GM21447 (cell line): ENCODE data around the gene HBB.

Experiments
- ATAC-seq: cut with Tn5 transposase; IDR thresholded peaks from one replicate; pipeline ENCODE4 v1.9.1; 2021; ENCODE audit not compliant: unreplicated experiment

HBB gene

DNA sequence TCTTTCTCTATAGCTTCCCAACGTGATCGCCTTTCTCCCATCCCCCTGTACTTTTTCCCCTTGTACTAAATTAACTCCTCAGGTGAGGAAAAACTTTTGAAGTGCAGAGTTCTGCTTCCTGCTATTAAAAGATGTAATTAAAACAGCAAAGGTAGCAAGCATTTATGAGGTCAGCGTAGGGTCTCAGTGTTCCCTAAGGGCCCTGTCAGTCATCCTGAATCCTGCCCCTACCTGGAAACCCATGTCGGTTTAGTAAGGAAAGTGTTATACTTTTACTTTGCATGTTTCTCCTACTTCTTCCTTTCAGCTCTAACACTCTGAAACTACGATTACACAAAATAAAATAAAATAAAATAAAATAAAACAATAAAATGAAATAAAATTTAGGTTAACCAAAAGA is 1.3 kb upstream of the HBB start:
- ATAC-seq = no peak

DNA sequence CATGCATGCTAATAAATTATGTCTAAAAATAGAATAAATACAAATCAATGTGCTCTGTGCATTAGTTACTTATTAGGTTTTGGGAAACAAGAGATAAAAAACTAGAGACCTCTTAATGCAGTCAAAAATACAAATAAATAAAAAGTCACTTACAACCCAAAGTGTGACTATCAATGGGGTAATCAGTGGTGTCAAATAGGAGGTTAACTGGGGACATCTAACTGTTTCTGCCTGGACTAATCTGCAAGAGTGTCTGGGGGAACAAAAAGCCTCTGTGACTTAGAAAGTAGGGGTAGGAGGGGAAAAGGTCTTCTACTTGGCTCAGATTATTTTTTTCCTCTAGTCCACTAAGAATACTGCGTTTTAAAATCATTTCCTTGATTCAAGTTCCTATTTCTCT is 810 bp upstream of the HBB start:
- no peak for ATAC-seq

DNA sequence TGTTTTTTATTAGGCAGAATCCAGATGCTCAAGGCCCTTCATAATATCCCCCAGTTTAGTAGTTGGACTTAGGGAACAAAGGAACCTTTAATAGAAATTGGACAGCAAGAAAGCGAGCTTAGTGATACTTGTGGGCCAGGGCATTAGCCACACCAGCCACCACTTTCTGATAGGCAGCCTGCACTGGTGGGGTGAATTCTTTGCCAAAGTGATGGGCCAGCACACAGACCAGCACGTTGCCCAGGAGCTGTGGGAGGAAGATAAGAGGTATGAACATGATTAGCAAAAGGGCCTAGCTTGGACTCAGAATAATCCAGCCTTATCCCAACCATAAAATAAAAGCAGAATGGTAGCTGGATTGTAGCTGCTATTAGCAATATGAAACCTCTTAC is 1.4 kb downstream of the HBB start:
- no peak for ATAC-seq

GRCh38 chr11:5224538-5225479 is 2.1 kb downstream of the HBB start:
- no peak for ATAC-seq

GRCh38 chr11:5223686-5224085 is 3.2 kb downstream of the HBB start:
- ATAC-seq = no peak

DNA sequence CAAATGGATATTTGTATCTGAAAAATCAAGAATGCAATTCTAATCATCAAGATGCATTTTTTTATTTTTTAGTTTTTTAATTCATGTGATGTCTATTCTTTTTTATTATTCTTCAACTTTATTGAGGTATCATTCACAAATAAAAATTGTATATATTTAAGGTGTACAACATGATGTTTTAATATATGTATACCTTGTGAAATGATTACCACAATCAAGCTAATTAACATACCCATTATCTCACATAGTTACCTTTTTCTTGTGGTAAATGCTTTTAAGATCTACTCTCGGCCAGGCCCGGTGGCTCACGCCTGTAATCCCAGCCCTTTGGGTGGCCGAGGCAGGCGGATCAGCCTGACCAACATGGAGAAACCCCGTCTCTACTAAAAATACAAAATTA is 3.7 kb downstream of the HBB start:
- ATAC-seq = no peak

DNA sequence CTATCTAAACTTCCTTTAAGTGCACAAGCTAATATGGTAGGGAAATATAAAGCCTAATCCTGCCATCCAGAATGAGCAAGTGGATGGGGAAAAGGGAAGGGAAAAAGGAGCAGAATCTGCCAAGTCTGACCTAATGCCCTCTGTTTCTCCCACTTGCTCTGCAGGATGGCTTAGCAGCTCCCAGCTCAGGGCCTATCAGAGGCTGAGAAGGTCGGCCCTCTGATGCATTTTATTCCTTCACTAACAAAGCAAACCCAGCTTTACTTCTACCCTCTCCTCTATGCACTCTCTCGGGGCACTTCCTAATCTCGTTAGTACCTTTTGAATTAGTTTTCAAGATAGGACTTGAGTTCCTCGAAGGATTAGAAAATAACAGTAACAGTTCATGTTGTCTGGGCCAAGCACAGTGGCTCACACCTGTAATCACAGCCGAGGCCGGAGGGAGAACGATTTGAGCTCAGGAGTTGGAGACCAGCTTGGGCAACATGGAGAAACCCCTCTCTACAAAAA is 16.4 kb downstream of the HBB start:
- no peak for ATAC-seq

- ATAC-seq = peak; percentile 81
These were observed 22.1 kb downstream of the HBB start for GRCh38 chr11:5204787-5205186.

GRCh38 chr11:5203366-5203765 is 23.5 kb downstream of the HBB start:
- no peak for ATAC-seq

- no peak for ATAC-seq
These were observed 26.3 kb downstream of the HBB start, which contains the start of gene OR51V1 for GRCh38 chr11:5200582-5200981. Gene OR51V1, minus strand, starts transcription at chr11:5200682. Its CDS starts 0 bp downstream, at chr11:5200682.

GRCh38 chr11:5198285-5198684 is 28.6 kb downstream of the HBB start:
- ATAC-seq = no peak

GRCh38 chr11:5197536-5197935 is 29.3 kb downstream of the HBB start:
- no peak for ATAC-seq

DNA sequence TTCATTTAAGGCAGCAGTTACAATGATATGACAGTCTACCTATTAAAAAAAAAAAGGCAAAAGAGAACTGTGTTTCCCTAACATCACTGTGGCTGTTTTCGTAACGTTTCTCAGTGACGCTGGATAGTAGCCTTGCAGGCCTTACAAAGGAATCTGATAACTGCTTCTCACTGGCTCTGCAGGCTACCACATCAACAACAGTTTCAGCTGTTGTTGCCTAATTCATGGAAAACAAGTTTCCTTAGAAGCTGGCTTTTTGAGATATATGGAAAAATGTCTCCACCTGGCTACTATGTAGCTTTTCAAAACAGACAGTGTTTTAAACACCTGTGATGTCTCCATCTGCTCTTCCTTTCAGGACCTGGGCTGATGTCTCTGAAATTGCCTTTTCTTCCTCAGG is 30.1 kb downstream of the HBB start:
- ATAC-seq = no peak

DNA sequence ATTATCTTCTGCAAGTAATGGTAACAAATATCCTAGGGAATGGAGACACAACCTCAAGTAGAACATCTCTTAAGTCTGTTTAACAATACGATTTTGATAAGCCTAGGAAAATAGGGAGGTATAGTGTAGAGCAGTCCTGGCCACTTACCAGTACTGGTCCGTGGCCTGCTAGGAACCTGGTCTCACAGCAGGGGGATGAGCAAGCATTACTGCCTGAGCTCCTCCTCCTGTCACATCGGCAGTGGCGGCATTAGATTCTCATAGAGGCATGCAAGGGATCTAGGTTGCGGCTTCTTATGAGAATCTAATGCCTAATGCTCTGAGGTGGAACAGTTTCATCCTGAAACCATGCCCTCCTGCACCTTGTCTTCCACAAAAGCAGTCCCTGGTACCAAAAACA is 30.8 kb downstream of the HBB start:
- ATAC-seq = no peak

DNA sequence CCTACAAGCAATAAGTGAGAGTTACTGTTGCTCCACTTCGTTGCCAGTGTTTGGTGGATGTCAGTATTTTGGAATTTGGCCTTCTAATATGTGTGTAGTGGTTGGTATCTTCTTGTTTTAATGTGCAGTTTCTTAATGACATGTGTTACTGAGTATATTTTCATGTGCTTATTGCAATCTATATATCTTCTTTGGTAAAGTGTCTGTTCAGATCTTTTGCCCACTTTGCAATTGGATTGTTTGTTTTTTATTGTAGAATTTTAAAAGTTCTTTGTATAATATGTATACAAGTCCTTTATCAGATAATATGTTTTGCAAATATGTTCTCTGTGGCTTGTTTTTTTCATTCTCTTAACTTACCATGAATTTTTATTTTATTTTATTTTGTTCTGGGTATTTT is 34.1 kb downstream of the HBB start:
- no peak for ATAC-seq

DNA sequence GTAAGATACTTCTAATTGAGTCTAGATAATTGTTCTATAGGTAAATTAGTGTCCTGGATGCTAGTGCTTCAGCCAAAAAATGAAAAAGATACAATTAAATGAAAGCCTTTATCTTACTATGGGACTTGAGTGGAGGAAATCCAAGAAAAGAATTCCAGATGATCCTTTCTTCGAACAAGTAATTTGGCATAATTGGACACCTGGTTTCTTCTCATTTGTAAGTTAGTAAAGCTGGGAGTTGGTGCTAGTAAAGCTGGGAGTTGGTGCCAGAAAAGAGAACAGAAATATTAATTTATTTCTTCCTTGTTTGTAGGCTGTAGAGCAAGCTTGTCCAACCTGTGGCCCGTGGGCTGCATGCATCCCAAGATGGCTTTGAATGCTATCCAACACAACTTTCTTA is 38.7 kb downstream of the HBB start:
- ATAC-seq = no peak

DNA sequence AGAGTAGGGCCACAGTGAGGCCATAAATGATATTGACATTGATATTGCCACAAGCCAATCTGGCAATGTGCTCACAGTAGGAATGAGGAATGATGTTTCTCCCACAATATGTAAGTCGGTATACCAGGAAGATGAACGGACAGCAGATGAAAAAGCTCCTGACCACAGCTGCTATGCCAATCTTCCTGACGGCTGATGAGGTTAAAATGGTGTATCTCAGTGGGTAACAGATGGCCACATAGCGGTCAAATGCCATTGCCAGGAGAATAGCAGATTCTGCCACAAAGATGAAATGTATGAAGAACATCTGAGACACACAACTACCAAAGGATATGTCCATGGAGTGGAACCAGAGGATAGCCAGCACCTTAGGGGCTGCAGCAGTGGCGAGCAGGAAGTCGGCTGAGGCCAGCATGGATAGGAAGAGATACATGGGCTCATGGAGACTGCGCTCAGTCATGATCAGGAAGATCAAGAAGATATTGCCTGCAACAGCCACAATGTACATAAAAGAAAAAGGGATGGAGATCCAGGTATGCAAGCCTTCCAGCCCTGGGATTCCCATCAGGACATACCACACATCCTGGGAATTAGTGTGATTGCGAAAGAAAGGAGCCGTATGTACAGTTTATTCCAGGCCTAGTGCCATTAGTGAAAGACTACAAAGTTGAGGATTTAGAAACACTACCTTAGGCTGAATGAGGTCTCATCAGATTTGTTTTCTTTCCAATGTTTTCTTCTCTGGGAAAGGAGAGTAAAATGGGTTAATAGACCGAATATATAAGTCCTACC is 48.6 kb downstream of the HBB start:
- ATAC-seq = no peak
